ENCODE results near the gene RAP1GAP2.
"Not testable (repeated sequence)": the region's sequence is repeated elsewhere in the genome, so short reads cannot be mapped to it uniquely, and the experiment has no call there.

RAP1GAP2 gene

GRCh38 chr17:2971851-2972250, 175.6 kb downstream of the RAP1GAP2 start:
- no peak for DNase-seq (ENCODE audit: low read depth)

GRCh38 chr17:2972749-2973148, 176.5 kb downstream of the RAP1GAP2 start:
- DNase-seq (ENCODE audit: low read depth), result no peak

- no peak for DNase-seq (ENCODE audit: low read depth)
Measured at GRCh38 chr17:2974347-2974746, 178.1 kb downstream of the RAP1GAP2 start.

- DNase-seq (ENCODE audit: low read depth), result no peak
Measured at GRCh38 chr17:2975469-2975958, 179.3 kb downstream of the RAP1GAP2 start.

GRCh38 chr17:2977157-2977556, 180.9 kb downstream of the RAP1GAP2 start:
- no peak for DNase-seq (ENCODE audit: low read depth)

GRCh38 chr17:2978116-2978515, 181.9 kb downstream of the RAP1GAP2 start:
- no peak for DNase-seq (ENCODE audit: low read depth)

- no peak for DNase-seq (ENCODE audit: low read depth)
Measured at GRCh38 chr17:2978991-2979390, 182.8 kb downstream of the RAP1GAP2 start.

- no peak for DNase-seq (ENCODE audit: low read depth)
Measured at GRCh38 chr17:2980211-2980903, 184.1 kb downstream of the RAP1GAP2 start.

- no peak for DNase-seq (ENCODE audit: low read depth)
Measured at GRCh38 chr17:2980904-2981246, 184.6 kb downstream of the RAP1GAP2 start.

- DNase-seq (ENCODE audit: low read depth), result no peak
Measured at GRCh38 chr17:2981325-2981724, 185.1 kb downstream of the RAP1GAP2 start.

- no peak for DNase-seq (ENCODE audit: low read depth)
Measured at GRCh38 chr17:2982854-2983253, 186.6 kb downstream of the RAP1GAP2 start.

GRCh38 chr17:2983255-2983654, 187.0 kb downstream of the RAP1GAP2 start:
- DNase-seq (ENCODE audit: low read depth), result no peak

- no peak for DNase-seq (ENCODE audit: low read depth)
Measured at GRCh38 chr17:2985318-2985717, 189.1 kb downstream of the RAP1GAP2 start.

GRCh38 chr17:2986925-2987324, 190.7 kb downstream of the RAP1GAP2 start:
- DNase-seq (ENCODE audit: low read depth), result no peak

- DNase-seq (ENCODE audit: low read depth), result not testable (repeated sequence)
Measured at GRCh38 chr17:2989396-2989795, 193.2 kb downstream of the RAP1GAP2 start.

GRCh38 chr17:2989855-2990254, 193.6 kb downstream of the RAP1GAP2 start:
- DNase-seq (ENCODE audit: low read depth), result no peak

- DNase-seq (ENCODE audit: low read depth), result no peak
Measured at GRCh38 chr17:2990396-2990795, 194.2 kb downstream of the RAP1GAP2 start.

- not testable (repeated sequence) for DNase-seq (ENCODE audit: low read depth)
Measured at GRCh38 chr17:2991396-2992180, 195.3 kb downstream of the RAP1GAP2 start.

- no peak for DNase-seq (ENCODE audit: low read depth)
Measured at GRCh38 chr17:2994441-2994840, 198.2 kb downstream of the RAP1GAP2 start.

- DNase-seq (ENCODE audit: low read depth), result no peak
Measured at GRCh38 chr17:2995377-2995776, 199.1 kb downstream of the RAP1GAP2 start.

- DNase-seq (ENCODE audit: low read depth), result no peak
Measured at GRCh38 chr17:2995886-2996809, 199.9 kb downstream of the RAP1GAP2 start.
